GM21619 (cell line): ENCODE measurements around the gene CPEB3.
"Not testable (repeated sequence)": the region's sequence is repeated elsewhere in the genome, so short reads cannot be mapped to it uniquely, and the experiment has no call there.

Experiments used
- ATAC-seq: cut with Tn5 transposase; IDR thresholded peaks from one replicate; pipeline ENCODE4 v1.9.1; 2021; ENCODE audit not compliant: unreplicated experiment

Gene CPEB3

DNA sequence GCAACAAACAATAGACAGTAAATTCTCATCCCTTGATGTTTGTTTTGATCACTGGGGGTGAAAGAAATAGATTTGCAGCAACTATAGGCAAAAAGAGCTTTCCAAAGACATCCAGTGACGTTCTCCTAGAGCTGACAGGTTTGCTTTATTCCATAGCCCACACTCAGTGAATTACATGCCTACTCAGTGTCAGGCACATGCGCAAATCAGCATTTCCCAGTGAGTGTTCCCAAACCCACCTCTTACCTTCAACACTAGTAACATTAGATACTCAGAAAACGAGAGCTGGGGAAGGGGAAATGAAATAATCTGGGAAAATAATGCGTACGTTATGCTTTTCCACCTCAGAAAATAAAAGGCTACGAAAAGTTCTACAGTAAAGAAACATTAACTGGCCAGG, 144.1 kb downstream of the CPEB3 start:
- no peak for ATAC-seq

DNA sequence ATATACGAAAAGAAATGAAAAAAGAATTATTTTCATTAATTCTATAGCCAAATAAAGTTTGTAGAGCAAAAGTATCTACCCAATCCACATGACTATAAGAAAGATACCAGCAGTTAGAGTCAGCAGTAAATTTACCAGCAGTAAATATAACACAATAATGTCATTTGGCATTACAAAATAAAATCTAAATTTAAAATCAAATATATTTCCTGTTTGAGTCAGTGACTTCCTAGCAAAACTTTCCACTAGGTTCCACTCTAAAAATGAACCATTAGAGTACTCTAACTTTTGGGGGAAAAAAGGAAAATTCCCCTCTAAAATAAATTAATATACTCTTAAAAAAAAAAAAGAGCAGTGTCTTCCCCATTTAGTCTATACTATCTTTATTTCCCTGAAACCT, 144.8 kb downstream of the CPEB3 start:
- ATAC-seq = no peak

- peak; percentile 68 for ATAC-seq
Measured at GRCh38 chr10:92142949-92143348, 147.9 kb downstream of the CPEB3 start.

DNA sequence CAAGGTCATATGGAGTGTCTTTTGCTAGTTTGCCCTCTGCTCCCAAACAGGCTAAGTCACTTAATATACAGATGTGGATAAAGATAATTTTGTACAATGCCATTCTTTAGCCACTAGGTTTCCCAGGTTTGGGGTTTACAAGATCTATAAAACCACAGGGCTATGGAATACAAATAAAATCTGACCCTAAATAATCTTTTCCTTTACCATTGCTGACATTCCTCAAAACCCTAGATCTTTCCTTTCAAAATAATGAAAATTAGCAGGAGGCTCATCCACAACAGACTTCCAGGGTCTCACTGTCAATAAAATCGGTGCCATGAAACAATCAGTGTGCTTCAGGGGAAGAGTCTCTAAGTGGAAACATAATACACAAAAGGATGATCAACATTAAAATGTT, 148.4 kb downstream of the CPEB3 start:
- ATAC-seq = no peak

DNA sequence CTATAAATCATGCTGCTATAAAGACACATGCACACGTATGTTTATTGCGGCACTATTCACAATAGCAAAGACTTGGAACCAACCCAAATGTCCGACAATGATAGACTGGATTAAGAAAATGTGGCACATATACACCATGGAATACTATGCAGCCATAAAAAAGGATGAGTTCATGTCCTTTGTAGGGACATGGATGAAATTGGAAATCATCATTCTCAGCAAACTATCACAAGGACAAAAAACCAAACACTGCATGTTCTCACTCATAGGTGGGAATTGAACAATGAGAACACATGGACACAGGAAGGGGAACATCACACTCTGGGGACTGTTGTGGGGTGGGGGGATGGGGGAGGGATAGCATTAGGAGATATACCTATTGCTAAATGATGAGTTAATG, 149.7 kb downstream of the CPEB3 start:
- not testable (repeated sequence) for ATAC-seq

GRCh38 chr10:92134049-92134448, 156.8 kb downstream of the CPEB3 start:
- not testable (repeated sequence) for ATAC-seq

DNA sequence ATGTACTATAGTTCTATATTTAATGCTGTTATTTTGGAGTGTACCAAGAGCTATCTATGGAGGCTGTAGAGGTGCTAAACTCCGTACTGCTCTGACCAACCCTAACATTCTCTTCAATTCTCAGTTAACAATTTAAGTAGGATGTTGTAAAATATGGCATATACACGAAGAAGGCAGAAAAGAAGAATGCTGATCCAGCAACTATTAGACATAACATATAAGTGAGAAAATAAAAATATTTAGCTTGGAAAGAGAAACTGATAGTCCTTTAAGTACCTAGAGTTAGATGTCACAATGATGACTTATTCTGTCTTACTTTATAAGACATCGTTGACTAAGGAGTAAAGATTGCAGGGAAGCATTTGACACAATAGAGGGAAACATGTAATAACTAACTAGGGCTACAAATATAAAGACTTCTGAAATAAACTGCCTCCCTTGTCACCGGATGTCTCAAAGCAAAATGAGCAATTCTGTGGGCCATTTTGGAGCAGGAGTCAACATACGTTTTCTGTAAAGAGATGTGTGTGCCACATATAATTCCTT, 159.5 kb downstream of the CPEB3 start:
- ATAC-seq = no peak

DNA sequence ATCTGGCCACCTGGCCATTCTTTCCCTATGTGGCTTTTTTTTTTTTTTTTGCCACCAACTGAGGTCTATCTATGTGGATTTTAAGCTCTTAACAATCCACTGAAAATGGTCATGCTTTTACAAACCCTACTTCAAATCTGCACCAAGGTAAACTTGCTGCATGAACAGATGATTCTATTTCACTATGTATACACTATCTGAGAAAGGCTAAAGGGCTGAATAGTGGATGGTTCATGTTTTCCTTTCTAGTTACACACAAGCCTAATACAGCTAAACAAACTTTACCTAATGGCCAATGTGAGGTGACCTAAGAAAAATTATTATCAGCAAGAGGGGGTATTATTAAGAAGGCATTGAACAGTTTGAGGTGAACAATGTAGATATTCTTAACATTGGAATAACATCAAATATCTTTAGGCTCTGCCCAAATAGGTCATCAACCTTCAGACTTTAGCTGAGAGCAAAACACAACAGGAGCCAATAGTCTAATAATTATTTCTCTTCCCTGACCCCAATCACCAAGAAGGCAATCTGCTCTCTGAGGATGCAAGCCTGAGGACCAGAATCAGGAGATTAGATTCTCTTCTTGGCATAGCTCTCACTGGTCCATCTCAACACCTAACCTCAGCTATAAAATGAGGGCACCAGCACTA, 160.1 kb downstream of the CPEB3 start:
- no peak for ATAC-seq

- ATAC-seq = no peak
Measured at GRCh38 chr10:92126100-92126650, 164.7 kb downstream of the CPEB3 start.

DNA sequence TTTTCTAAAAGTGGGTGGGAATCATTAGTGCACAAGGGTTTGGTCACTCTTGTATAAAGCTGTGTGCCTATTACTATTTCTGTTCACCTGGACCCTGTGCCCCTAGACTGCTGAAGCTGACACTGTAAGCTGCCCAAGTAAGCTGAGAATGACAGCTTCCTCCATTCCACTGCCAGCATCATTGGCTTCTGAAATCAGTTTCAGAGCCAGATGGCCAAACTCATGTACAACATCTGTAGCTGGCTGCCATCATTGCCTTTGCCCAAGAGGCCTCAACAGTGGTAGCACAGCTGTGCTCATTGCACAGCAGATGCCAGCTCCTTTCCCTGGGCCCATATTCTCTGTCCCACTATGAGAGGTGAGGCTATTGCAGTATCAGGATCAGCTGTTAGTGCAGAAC, 165.7 kb downstream of the CPEB3 start:
- ATAC-seq = no peak

DNA sequence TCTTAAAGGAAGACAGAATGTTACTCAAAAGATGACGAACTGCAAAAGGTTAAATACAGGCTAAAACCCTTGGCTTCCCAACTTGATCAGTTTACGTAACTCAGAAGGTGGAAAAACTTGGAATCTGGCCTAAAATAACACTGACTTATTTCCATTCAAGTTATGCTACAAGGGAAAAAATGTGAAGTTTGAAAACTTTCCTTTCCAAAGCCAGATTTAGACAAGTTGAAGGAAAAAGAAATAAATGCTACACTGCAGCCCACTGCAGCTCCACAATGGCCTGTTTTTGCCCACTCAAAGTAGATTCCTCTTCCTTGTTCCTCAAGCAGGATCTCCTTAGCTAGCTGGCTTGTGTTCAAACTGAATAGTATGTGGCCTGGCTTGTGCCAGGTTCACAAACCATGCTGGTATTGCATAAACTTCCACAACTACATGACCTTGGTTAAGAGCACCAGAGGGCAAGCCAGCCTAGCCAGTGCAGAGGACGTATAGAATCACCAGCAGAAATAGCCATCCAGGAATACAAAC, 166.2 kb downstream of the CPEB3 start:
- ATAC-seq = no peak

DNA sequence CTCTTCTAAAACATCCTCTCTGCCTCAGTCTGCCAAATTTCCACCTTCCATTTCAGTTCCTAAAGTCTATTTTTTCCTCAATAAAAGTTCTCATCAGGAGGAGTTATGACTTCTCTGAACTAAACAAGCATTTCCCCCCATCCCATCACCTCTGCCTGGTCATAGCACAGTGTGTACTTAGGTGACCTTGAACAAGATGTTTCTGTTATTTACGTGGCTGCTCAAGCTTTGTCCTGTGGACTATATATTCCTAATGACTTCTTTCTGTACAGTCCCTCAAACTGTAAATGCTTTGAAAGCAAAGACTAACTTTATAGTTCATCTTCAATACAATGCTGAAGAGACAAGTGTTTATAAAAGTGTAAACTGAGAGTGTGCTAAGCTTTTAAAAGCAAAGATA, 166.9 kb downstream of the CPEB3 start:
- ATAC-seq = no peak

- no peak for ATAC-seq
Measured at GRCh38 chr10:92122941-92123450, 167.9 kb downstream of the CPEB3 start.

DNA sequence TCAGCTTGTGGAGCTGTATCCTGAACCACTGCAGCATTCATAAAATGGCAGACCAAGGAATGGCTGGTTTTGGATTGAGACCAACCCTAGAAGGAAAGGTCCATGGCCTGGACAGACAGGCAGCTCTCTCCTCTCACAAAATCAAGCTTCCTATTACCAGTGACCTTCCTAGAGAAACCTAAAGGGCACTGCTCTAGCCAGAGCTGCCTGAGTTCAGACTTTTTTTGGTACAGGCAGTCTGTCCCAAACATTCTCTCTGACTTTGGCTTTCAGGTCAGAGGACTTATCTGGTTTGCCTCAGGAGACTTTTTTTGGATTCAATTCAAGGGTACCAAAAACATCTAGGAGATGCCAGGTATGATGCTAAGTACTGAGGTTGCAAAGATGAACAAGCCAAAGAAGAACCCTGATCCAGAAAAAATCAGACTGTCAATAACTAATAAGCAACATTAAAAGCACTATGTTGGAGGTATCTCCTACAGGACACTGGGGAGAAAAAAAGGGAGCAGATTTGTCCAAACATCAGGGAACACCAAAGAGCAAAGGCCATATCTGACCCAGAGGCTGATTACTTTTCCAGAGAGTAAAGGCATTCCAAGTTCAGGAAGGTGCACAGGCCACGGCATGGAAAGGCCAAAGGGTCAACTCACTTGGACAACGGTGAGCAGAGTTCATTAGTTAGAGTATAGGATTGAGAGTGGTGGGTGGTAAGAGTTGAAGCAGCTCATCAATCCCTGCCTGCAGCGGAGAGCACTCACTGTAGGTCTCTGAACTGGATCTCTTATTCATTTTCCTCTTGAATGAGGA, 169.0 kb downstream of the CPEB3 start:
- no peak for ATAC-seq

DNA sequence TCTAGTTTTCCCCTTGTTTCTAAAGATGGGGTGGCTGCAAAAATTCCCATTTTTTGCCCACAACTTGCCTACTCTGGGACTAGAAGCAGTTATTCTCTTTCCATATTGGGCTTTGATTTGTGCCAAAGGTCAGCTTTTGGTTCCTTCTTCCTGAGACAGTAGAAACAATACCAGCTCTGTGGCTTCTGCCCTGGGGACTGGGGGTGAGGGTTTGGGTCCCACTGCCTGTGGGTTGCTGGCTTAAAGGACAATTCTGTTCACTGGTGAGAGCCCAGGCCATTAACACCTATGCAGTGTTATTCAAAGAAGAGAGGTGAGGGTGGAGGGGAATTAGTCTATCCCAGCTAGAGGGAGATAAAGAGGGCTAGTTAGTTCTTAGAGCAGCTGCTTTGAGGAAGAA, 171.5 kb downstream of the CPEB3 start:
- no peak for ATAC-seq

DNA sequence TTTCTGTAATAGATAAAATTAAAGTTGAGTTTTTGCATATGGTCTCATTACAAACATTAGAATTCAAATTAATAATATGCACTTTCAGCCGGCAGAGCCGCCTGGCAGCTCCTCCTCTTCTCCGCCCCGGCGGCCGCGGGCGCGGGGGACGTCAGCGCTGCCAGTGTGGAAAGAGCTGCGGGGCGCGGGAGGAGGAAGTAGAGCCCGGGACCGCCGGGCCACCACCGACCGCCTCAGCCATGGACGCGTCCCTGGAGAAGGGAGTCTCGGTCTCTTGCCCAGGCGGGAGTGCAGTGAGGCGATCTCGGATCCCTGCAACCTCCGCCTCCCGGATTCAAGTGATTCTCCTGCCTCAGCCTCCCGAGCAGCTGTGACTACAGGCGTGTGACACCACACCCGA, 176.0 kb downstream of the CPEB3 start:
- not testable (repeated sequence) for ATAC-seq

DNA sequence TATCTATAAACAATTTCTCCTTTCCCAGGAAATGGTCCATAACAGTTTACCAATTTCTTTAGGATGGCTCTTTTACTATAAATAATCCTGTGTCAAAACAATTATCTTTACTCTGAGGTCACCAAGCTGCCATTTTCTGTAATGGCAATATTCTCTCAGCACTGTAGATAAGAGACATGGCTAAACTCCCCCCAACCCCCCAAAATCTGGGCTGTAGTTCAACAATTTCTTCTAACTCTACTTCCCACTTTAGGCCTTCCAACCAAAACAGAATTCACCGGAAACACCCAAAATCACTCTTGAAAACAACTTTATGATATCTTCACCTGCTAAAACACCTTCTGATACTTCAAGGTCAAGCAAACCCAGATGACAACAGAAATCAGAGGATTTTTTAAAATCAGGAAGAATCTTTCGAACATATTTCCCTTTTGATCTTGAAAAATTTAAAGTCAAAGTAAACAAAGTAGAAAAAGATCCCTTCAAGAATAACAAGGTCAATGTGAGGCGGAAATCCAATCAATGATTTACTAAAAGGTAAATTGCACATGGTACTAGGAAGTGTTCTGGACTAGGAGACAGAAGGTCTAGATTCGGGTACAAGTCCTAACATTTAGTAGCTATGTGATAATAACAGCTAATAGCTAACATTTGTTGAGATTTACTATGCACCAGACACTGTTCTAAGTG, 176.8 kb downstream of the CPEB3 start:
- ATAC-seq = no peak

GRCh38 chr10:92112462-92112861, 178.4 kb downstream of the CPEB3 start:
- ATAC-seq = no peak

GRCh38 chr10:92111336-92111939, 179.4 kb downstream of the CPEB3 start:
- ATAC-seq = no peak

GRCh38 chr10:92110039-92110794, 180.7 kb downstream of the CPEB3 start:
- ATAC-seq = no peak
